ENCODE data around the gene GRAMD4. TPM values are rescaled to one million over a fixed set of nuclear protein-coding genes. Genes with fewer than 3 reads are reported as not detected.

Gene GRAMD4
- polyA plus RNA-seq, 3 donors, result 9.5 to 33.3 (median 12.6) TPM

DNA sequence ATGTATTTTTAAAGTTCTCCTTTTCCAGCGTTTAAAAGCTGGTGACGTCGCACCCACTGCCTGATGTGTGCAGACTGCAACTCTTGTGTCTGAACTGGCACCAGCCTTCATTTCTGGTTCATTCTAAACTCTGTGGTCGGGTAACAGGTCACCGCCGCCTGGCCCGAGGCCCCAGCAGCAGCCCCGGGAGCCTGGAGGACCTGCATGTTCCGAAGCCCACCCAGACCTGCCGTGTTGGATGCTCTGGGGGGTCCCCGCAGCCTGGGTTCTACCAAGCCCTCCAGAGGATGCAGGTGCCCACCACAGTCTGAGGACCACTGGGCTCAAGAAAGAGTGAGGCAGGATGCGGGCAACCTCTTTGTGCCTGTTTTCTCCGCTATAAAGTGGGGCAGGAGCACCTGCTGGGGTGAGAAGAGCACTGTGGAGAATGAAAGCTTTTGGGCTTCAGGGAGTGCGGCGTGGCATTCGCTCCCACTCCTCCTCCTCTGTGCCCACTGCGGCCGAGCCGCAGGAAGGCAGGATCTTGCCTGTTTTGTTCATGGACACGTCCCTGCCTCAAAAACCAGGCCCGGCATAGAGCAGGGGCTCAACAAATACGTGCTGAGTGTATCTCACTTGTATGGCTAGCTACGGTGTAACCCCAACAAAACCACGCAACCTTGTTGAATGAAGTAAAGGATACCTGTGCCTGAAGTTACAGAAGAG lies 77.8 kb downstream of the GRAMD4 start:
- no peaks in the 10 kb centered on the region for H3K4me1 Mint-ChIP-seq
- H3K4me3 ChIP-seq (replicated peaks in 1 of 3; ENCODE audit: low read depth in 2 of 3, low read length in 3 of 3), result no peak overlapping the region
- H3K9me3 Mint-ChIP-seq, result no peaks in the 10 kb centered on the region
- peaks cover 93 to 98% of the 10 kb centered on the region in 2 donors for H3K36me3 ChIP-seq (replicated peaks in 1 of 2; ENCODE audit: control insufficient read depth in 1 of 2, insufficient read depth in 2 of 2, low read length in 2 of 2)
- H3K79me2 ChIP-seq (ENCODE audit: insufficient read depth, low read length), result no peaks in the 10 kb centered on the region
- H3K27me3 Mint-ChIP-seq (ENCODE audit: low read depth in 3 of 3), result no peaks in the 10 kb centered on the region
- intact Hi-C loops (cut with micrococcal nuclease), result no loop called here
- H3K4me1 ChIP-seq (ENCODE audit: control insufficient read depth in 1 of 2, insufficient read depth in 2 of 2, low read length in 2 of 2), result no peaks in the 10 kb centered on the region
- peaks cover 83 to 97% of the 10 kb centered on the region in 2 donors for H3K36me3 Mint-ChIP-seq
- no peak overlapping the region for H3K4me2 ChIP-seq (replicated peaks; ENCODE audit: extremely low read depth, low read length, poor library complexity, severe bottlenecking)
- no peak overlapping the region for H3K4me3 Mint-ChIP-seq
- H3K27ac Mint-ChIP-seq, result no peak overlapping the region
- no peaks in the 10 kb centered on the region for H3K9me3 ChIP-seq (replicated peaks in 1 of 2; ENCODE audit: control insufficient read depth in 1 of 2, insufficient read depth in 1 of 2, low read length in 2 of 2)
- H2AFZ ChIP-seq (ENCODE audit: insufficient read depth, low read depth, low read length, poor library complexity, severe bottlenecking), result no peak overlapping the region
- TF ChIP-seq, protein P1, sequence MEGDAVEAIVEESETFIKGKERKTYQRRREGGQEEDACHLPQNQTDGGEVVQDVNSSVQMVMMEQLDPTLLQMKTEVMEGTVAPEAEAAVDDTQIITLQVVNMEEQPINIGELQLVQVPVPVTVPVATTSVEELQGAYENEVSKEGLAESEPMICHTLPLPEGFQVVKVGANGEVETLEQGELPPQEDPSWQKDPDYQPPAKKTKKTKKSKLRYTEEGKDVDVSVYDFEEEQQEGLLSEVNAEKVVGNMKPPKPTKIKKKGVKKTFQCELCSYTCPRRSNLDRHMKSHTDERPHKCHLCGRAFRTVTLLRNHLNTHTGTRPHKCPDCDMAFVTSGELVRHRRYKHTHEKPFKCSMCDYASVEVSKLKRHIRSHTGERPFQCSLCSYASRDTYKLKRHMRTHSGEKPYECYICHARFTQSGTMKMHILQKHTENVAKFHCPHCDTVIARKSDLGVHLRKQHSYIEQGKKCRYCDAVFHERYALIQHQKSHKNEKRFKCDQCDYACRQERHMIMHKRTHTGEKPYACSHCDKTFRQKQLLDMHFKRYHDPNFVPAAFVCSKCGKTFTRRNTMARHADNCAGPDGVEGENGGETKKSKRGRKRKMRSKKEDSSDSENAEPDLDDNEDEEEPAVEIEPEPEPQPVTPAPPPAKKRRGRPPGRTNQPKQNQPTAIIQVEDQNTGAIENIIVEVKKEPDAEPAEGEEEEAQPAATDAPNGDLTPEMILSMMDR (IDR thresholded peaks at IDR 0.05), result no peak
- H3K27ac ChIP-seq (ENCODE audit: low read depth in 1 of 2, low read length in 2 of 2), result no peak overlapping the region
- no peak overlapping the region for H3K9ac ChIP-seq (ENCODE audit: insufficient read depth, low read length, poor library complexity, severe bottlenecking)
- 92% methylated on average over 22 of the region's 24 CpGs for WGBS (ENCODE audit: insufficient coverage)
- peaks cover 47% of the 10 kb centered on the region for H4K20me1 ChIP-seq (ENCODE audit: insufficient read depth, low read length)
- H3K27me3 ChIP-seq (ENCODE audit: control insufficient read depth in 2 of 2, insufficient read depth in 2 of 2, low read length in 2 of 2), result no peaks in the 10 kb centered on the region
- no peak for DNase-seq

DNA sequence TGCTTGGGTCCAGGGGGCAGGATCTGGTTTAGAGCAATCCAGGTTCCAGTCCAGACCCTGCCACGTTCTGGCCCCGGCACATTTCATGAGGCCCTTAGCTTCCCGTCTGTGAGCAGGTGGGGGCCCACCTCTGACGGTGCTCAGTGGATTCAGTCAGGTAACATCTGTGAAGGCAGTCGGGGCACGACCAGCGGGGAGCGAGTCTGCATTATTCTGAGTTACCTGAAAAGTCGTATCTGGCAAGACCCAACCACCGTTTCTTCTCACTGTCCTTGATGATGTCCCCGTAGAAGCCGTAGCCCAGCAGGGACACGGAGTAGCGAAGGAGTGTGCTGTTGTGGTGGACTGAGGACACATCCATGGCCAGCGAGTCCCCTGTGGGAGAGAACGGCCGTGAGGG lies 78.9 kb downstream of the GRAMD4 start:
- no peak overlapping the region for H2AFZ ChIP-seq (ENCODE audit: insufficient read depth, low read depth, low read length, poor library complexity, severe bottlenecking)
- no peak overlapping the region for H3K4me3 ChIP-seq (replicated peaks in 1 of 3; ENCODE audit: low read depth in 2 of 3, low read length in 3 of 3)
- Mint-ChIP-seq H3K9me3 (no peaks in the 10 kb centered on the region), H3K4me3 (no peak overlapping the region), H3K36me3 (peaks cover 80 to 98% of the 10 kb centered on the region in 2 donors), H3K27ac (peak overlapping the region in 3 of 7 donors; percentile 17 to 47 (median 27)), H3K27me3 (ENCODE audit: low read depth in 3 of 3) (no peaks in the 10 kb centered on the region), H3K4me1 (no peaks in the 10 kb centered on the region)
- no peaks in the 10 kb centered on the region for H3K79me2 ChIP-seq (ENCODE audit: insufficient read depth, low read length)
- no peak overlapping the region for H3K9ac ChIP-seq (ENCODE audit: insufficient read depth, low read length, poor library complexity, severe bottlenecking)
- no peaks in the 10 kb centered on the region for H3K27me3 ChIP-seq (ENCODE audit: control insufficient read depth in 2 of 2, insufficient read depth in 2 of 2, low read length in 2 of 2)
- no peaks in the 10 kb centered on the region for H3K4me1 ChIP-seq (ENCODE audit: control insufficient read depth in 1 of 2, insufficient read depth in 2 of 2, low read length in 2 of 2)
- peaks cover 57% of the 10 kb centered on the region for H4K20me1 ChIP-seq (ENCODE audit: insufficient read depth, low read length)
- no peak for DNase-seq
- TF ChIP-seq, protein P1 (IDR thresholded peaks at IDR 0.05), result no peak
- intact Hi-C loops (cut with micrococcal nuclease), result no loop called here
- peaks cover 94 to 98% of the 10 kb centered on the region in 2 donors for H3K36me3 ChIP-seq (replicated peaks in 1 of 2; ENCODE audit: control insufficient read depth in 1 of 2, insufficient read depth in 2 of 2, low read length in 2 of 2)
- over 99% methylated on average over 14 of the region's 17 CpGs for WGBS (ENCODE audit: insufficient coverage)
- H3K4me2 ChIP-seq (replicated peaks; ENCODE audit: extremely low read depth, low read length, poor library complexity, severe bottlenecking), result no peak overlapping the region
- no peaks in the 10 kb centered on the region for H3K9me3 ChIP-seq (replicated peaks in 1 of 2; ENCODE audit: control insufficient read depth in 1 of 2, insufficient read depth in 1 of 2, low read length in 2 of 2)
- no peak overlapping the region for H3K27ac ChIP-seq (ENCODE audit: low read depth in 1 of 2, low read length in 2 of 2)

Measured in CD14-positive monocyte (primary cell).